ENCODE measurements around the gene SH3PXD2A. TPM values are rescaled to one million over a fixed set of nuclear protein-coding genes. Genes with fewer than 3 reads are reported as not detected.

SH3PXD2A gene
- total RNA-seq, 1 experiment from 2014 or later = 13.2 TPM

DNA sequence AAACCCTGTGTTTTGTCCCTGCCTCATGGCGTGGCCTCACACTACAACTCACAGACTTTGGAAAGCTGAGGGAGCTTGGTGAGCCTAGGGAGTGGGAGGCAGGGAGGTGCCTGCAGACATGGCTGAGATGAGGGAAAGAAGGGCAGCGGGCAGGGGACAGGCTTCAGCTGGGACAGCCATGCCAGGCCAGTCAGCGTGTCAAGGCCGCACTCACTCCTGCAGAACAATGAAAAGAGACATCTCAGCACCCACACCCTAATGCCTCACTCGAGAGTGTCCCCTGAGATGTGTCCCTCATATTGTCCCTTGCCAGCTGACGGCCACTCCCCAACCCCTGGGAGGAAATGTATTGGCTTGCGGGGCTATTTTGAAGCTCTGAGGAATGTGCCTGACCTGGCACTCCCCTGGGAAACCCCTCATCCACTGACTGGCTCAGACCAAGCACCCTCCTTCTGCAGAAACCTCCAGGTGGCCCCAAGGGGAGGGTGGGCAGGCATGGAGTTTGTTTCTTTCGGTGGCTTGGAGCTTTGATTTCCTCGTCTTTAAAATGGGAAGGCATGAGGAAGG, 31.6 kb downstream of the SH3PXD2A start:
- Mint-ChIP-seq H3K36me3 (ENCODE audit: insufficient read depth, unreplicated experiment) (no peaks in the 10 kb centered on the region), H3K4me3 (ENCODE audit: unreplicated experiment) (no peak overlapping the region), H3K27ac (ENCODE audit: low read depth, unreplicated experiment) (no peak overlapping the region), H3K27me3 (ENCODE audit: insufficient read depth, unreplicated experiment) (no peaks in the 10 kb centered on the region), H3K9me3 (ENCODE audit: unreplicated experiment) (no peaks in the 10 kb centered on the region), H3K4me1 (ENCODE audit: insufficient read depth, unreplicated experiment) (peaks cover 9% of the 10 kb centered on the region)
- BruUV-seq (replicated peaks) = no TSS peak
- ChIA-PET CTCF (interaction anchor here (0.6 to 1.1 kb wide), 2 partner anchors 43 to 112 kb away, joined by 3 to 4 read pairs; no protein-coding TSS in a partner anchor), POLR2A (interaction anchor here (0.7 to 1.0 kb wide), 3 partner anchors 13 to 131 kb away, joined by 3 to 5 read pairs (median 4); no protein-coding TSS in a partner anchor)
- DNase-seq (ENCODE audit: unreplicated experiment) = no peak
- intact Hi-C loops (cut with micrococcal nuclease) = no loop called here
- no peak for TF ChIP-seq CTCF (IDR thresholded peaks at IDR 0.05; ENCODE audit: unreplicated experiment)

DNA sequence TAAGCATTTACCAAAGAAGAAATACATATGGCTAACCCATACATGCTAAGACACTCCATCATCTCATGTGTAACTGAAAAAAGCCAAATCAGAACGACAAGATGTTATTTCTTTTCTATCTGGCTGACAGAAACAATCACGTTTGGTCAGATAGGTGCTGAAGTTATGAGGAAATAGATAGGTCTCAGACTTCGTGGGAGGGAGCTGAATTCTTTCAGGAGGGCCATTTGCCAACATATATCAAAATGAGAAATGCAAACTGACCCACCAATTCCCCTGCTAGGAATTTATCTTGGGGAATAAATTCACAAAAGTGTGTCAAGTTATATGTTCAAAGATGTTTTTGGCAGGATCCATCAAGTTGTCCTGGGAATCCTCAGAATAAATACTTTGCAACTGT, 32.6 kb downstream of the SH3PXD2A start:
- H3K27ac Mint-ChIP-seq (ENCODE audit: low read depth, unreplicated experiment) = no peak overlapping the region

DNA sequence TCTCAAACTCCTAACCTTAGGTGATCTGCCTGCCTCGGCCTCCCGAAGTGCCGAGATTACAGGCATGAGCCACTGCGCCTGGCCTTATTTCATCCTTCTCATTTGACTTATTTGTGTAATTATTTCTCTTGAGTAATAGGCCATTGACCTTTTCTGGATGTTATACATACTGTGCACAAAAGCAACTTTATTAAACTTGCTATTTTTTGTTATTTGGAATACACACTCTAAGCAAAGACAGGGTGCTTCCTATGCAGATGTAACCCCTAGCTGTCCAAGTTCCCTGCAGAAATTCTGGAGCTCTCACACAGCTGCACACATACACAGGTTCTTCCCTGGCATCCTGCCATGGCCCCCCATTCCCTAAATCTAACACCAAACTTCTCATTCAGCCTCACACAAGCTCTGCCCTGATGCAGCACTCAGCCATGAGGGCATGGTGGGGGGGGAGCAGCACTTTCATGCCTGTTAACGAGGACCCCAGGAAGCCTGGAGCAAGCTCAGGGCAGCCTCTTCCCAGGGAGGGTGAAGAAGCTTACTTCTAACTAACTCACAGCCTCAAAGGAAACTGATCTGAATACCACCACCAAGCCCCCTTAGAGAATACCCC, 33.2 kb downstream of the SH3PXD2A start:
- TF ChIP-seq CTCF (IDR thresholded peaks at IDR 0.05; ENCODE audit: unreplicated experiment) = no peak
- BruUV-seq (replicated peaks) = no TSS peak
- Mint-ChIP-seq H3K4me3 (ENCODE audit: unreplicated experiment) (no peak overlapping the region), H3K27me3 (ENCODE audit: insufficient read depth, unreplicated experiment) (no peaks in the 10 kb centered on the region), H3K27ac (ENCODE audit: low read depth, unreplicated experiment) (no peak overlapping the region), H3K9me3 (ENCODE audit: unreplicated experiment) (no peaks in the 10 kb centered on the region), H3K36me3 (ENCODE audit: insufficient read depth, unreplicated experiment) (no peaks in the 10 kb centered on the region), H3K4me1 (ENCODE audit: insufficient read depth, unreplicated experiment) (no peaks in the 10 kb centered on the region)
- intact Hi-C loops (cut with micrococcal nuclease) = no loop called here
- ChIA-PET CTCF (interaction anchor here (0.6 kb wide), 1 partner anchor 60 kb away, joined by 3 read pairs; no protein-coding TSS in a partner anchor), POLR2A (interaction anchor here (0.7 to 0.8 kb wide), 2 partner anchors 33 to 105 kb away, joined by 3 read pairs; no protein-coding TSS in a partner anchor)
- DNase-seq (ENCODE audit: unreplicated experiment) = no peak

More for the DNA sequence above, 32.6 kb downstream of the SH3PXD2A start:
- intact Hi-C loops (cut with micrococcal nuclease) = no loop called here
- Mint-ChIP-seq H3K9me3 (ENCODE audit: unreplicated experiment) (no peaks in the 10 kb centered on the region), H3K27me3 (ENCODE audit: insufficient read depth, unreplicated experiment) (no peaks in the 10 kb centered on the region), H3K36me3 (ENCODE audit: insufficient read depth, unreplicated experiment) (no peaks in the 10 kb centered on the region), H3K4me3 (ENCODE audit: unreplicated experiment) (no peak overlapping the region), H3K4me1 (ENCODE audit: insufficient read depth, unreplicated experiment) (peaks cover 4% of the 10 kb centered on the region)
- no TSS peak for BruUV-seq (replicated peaks)
- no peak for TF ChIP-seq CTCF (IDR thresholded peaks at IDR 0.05; ENCODE audit: unreplicated experiment)
- DNase-seq (ENCODE audit: unreplicated experiment) = no peak
- ChIA-PET CTCF (interaction anchor here (0.6 to 1.1 kb wide), 2 partner anchors 42 to 60 kb away, joined by 3 to 4 read pairs; no protein-coding TSS in a partner anchor), POLR2A (interaction anchor here (0.8 kb wide), 1 partner anchor 34 kb away, joined by 3 read pairs; no protein-coding TSS in a partner anchor)

All from MCF 10A (cell line).